Measurements from ENCODE around the gene SLC18B1. TPM values are rescaled to one million over a fixed set of nuclear protein-coding genes. Genes with fewer than 3 reads are reported as not detected.

The SLC18B1 gene
- polyA plus RNA-seq, 1 donor (not counting 4 experiments of a cell fraction or from before 2014, with no cell fraction given), result 23.1 TPM

- Histone ChIP-seq H3K9me3 (ENCODE audit: control insufficient read depth, low read depth, low read length) (no peaks in the 10 kb centered on the region), H3K9me1 (ENCODE audit: control insufficient read depth, extremely low read depth, insufficient read depth, low read length) (no peaks in the 10 kb centered on the region), H3K9ac (ENCODE audit: control insufficient read depth, extremely low read depth, insufficient read depth, low read length) (no peak overlapping the region), H3K79me2 (ENCODE audit: control insufficient read depth, insufficient read depth, low read length) (no peaks in the 10 kb centered on the region), H4K20me1 (ENCODE audit: control insufficient read depth, extremely low read depth, insufficient read depth, low read length) (no peaks in the 10 kb centered on the region), H3K27ac (ENCODE audit: control insufficient read depth, insufficient read depth, low read length) (no peak overlapping the region), H2AFZ (ENCODE audit: control insufficient read depth, low read length) (no peak overlapping the region), H3K36me3 (ENCODE audit: control insufficient read depth in 2 of 2, extremely low read depth in 1 of 2, insufficient read depth in 2 of 2, low read length in 2 of 2) (peaks cover 6 to 9% of the 10 kb centered on the region in 2 experiments), H3K4me3 (ENCODE audit: control insufficient read depth in 2 of 3, extremely low read depth in 1 of 3, insufficient read depth in 2 of 3, low read depth in 1 of 3, low read length in 3 of 3) (no peak overlapping the region), H3K4me1 (ENCODE audit: control insufficient read depth, extremely low read depth, insufficient read depth, low read length) (no peaks in the 10 kb centered on the region), H3K27me3 (ENCODE audit: control insufficient read depth, extremely low read depth, insufficient read depth, low read length) (no peaks in the 10 kb centered on the region), H3K4me2 (ENCODE audit: control insufficient read depth, extremely low read depth, insufficient read depth, low read depth, low read length) (no peak overlapping the region)
- TF ChIP-seq EZH2 (IDR thresholded peaks at IDR 0.05; ENCODE audit: low read length), result no peak
- TF ChIP-seq CTCF (optimal IDR thresholded peaks at IDR 0.05 in 1 of 3, IDR thresholded peaks at IDR 0.05 in 1 of 3, conservative IDR thresholded peaks at IDR 0.05 in 1 of 3; ENCODE audit: extremely low read depth in 1 of 3, insufficient read depth in 2 of 3, low read length in 3 of 3), result no peak
- dilution Hi-C loops (cut with MboI; ENCODE audit: extremely low pct_ligation_motif_present, low sequenced_read_pairs), result no loop called here
- DNase-seq (ENCODE audit: low read depth, low spot score), result no peak
- FAIRE-seq, result no peak
Observed at GRCh38 chr6:132790450-132790849, 8.0 kb downstream of the SLC18B1 start.

GRCh38 chr6:132789396-132789776 is 9.1 kb downstream of the SLC18B1 start:
- Histone ChIP-seq H2AFZ (ENCODE audit: control insufficient read depth, low read length) (no peak overlapping the region), H3K4me3 (ENCODE audit: control insufficient read depth in 2 of 3, extremely low read depth in 1 of 3, insufficient read depth in 2 of 3, low read depth in 1 of 3, low read length in 3 of 3) (no peak overlapping the region), H3K4me1 (ENCODE audit: control insufficient read depth, extremely low read depth, insufficient read depth, low read length) (no peaks in the 10 kb centered on the region), H3K27me3 (ENCODE audit: control insufficient read depth, extremely low read depth, insufficient read depth, low read length) (no peaks in the 10 kb centered on the region), H3K4me2 (ENCODE audit: control insufficient read depth, extremely low read depth, insufficient read depth, low read depth, low read length) (no peak overlapping the region), H3K9me1 (ENCODE audit: control insufficient read depth, extremely low read depth, insufficient read depth, low read length) (no peaks in the 10 kb centered on the region), H4K20me1 (ENCODE audit: control insufficient read depth, extremely low read depth, insufficient read depth, low read length) (no peaks in the 10 kb centered on the region), H3K36me3 (ENCODE audit: control insufficient read depth in 2 of 2, extremely low read depth in 1 of 2, insufficient read depth in 2 of 2, low read length in 2 of 2) (peaks cover 6 to 9% of the 10 kb centered on the region in 2 experiments), H3K79me2 (ENCODE audit: control insufficient read depth, insufficient read depth, low read length) (no peaks in the 10 kb centered on the region), H3K27ac (ENCODE audit: control insufficient read depth, insufficient read depth, low read length) (no peak overlapping the region), H3K9me3 (ENCODE audit: control insufficient read depth, low read depth, low read length) (no peaks in the 10 kb centered on the region), H3K9ac (ENCODE audit: control insufficient read depth, extremely low read depth, insufficient read depth, low read length) (no peak overlapping the region)
- no peak for FAIRE-seq
- dilution Hi-C loops (cut with MboI; ENCODE audit: extremely low pct_ligation_motif_present, low sequenced_read_pairs), result no loop called here
- DNase-seq (ENCODE audit: low read depth, low spot score), result no peak
- TF ChIP-seq EZH2 (IDR thresholded peaks at IDR 0.05; ENCODE audit: low read length) (no peak), CTCF (optimal IDR thresholded peaks at IDR 0.05 in 1 of 3, IDR thresholded peaks at IDR 0.05 in 1 of 3, conservative IDR thresholded peaks at IDR 0.05 in 1 of 3; ENCODE audit: extremely low read depth in 1 of 3, insufficient read depth in 2 of 3, low read length in 3 of 3) (no peak)
